Fibroblast of villous mesenchyme (primary cell): ENCODE results near the gene ATP11C. TPM values are rescaled to one million over a fixed set of nuclear protein-coding genes. Genes with fewer than 3 reads are reported as not detected.
A peak's percentile ranks its signal among the peaks of the same experiment; 100 is the strongest.

Experiments used
- DNase-seq: peaks from one replicate; pipeline ENCODE4 v3.0.0-alpha.2; 2010; ENCODE audit warnings: low read depth
- H3K4me3 ChIP-seq: 2 replicates; pipeline ENCODE4 v1.5.1; 2011; ENCODE audit warnings: low read depth, mild to moderate bottlenecking, low read length
- total RNA-seq: library from RNA; depleted of rRNA; stranded (reverse); fragments of >200 nt; gene quantifications from 2 replicates; pipeline ENCODE4 v1.2.3, GENCODE V29; 2012
- TF ChIP-seq, protein P1 (sequence below): IDR thresholded peaks from 2 replicates; pipeline ENCODE4 v1.5.1; 2012; ENCODE audit warnings: low read depth, mild to moderate bottlenecking, low read length; ENCODE audit not compliant: insufficient read depth

The ATP11C gene
- total RNA-seq, 1 donor: 81.6 TPM

DNA sequence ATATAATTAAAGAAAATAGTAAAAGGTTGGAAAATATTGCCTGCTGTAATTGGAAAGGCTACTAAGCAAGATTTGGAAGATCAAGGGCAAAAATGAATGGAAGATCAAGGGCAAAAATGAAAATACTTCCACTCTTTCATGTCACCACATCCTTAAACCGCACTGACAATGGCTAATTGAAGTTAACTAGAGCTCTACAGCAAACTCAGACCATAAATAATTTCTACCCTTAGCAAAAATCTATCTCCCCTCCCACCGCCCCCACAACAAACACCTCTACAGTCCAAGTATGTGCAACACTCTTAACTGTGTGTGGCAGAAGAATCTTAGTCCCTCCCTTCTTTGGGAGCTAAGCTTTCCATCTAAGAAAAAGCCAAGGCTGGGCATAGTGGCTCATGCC, 27.1 kb downstream of the ATP11C start:
- H3K4me3 ChIP-seq: no peak overlapping the region
- no peak for DNase-seq
- TF ChIP-seq, protein P1, sequence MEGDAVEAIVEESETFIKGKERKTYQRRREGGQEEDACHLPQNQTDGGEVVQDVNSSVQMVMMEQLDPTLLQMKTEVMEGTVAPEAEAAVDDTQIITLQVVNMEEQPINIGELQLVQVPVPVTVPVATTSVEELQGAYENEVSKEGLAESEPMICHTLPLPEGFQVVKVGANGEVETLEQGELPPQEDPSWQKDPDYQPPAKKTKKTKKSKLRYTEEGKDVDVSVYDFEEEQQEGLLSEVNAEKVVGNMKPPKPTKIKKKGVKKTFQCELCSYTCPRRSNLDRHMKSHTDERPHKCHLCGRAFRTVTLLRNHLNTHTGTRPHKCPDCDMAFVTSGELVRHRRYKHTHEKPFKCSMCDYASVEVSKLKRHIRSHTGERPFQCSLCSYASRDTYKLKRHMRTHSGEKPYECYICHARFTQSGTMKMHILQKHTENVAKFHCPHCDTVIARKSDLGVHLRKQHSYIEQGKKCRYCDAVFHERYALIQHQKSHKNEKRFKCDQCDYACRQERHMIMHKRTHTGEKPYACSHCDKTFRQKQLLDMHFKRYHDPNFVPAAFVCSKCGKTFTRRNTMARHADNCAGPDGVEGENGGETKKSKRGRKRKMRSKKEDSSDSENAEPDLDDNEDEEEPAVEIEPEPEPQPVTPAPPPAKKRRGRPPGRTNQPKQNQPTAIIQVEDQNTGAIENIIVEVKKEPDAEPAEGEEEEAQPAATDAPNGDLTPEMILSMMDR: no peak

- TF ChIP-seq, protein P1: no peak
- no peak overlapping the region for H3K4me3 ChIP-seq
- no peak for DNase-seq
Measured at GRCh38 chrX:139905051-139905450, 27.8 kb downstream of the ATP11C start.

DNA sequence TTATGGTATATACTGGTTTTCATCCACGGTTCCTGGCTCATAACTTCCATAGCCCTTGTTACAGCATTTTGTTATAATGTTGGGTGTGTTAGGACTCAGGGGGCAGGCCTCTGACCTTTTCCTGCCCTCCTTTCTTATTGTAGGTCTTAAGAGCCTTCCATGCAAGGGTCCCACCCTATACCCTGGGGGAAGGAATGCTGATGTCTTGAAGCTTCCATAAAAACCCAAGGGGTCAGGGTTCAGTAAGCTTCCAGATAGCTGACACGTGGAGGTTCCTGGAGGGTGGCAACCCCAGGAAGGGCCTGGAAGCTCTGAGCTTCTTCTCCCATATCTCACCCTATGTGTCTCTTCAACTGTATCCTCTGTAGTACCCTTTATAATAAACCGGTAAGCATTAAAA, 29.6 kb downstream of the ATP11C start:
- no peak for DNase-seq
- H3K4me3 ChIP-seq: no peak overlapping the region
- TF ChIP-seq, protein P1: no peak

GRCh38 chrX:139902559-139902958, 30.3 kb downstream of the ATP11C start:
- no peak overlapping the region for H3K4me3 ChIP-seq
- no peak for DNase-seq
- TF ChIP-seq, protein P1: no peak

- no peak for DNase-seq
- H3K4me3 ChIP-seq: no peak overlapping the region
- TF ChIP-seq, protein P1: no peak
Measured at GRCh38 chrX:139898334-139898733, 34.5 kb downstream of the ATP11C start.

- no peak overlapping the region for H3K4me3 ChIP-seq
- DNase-seq: no peak
- TF ChIP-seq, protein P1: no peak
Measured at GRCh38 chrX:139892512-139892911, 40.3 kb downstream of the ATP11C start.

- DNase-seq: peak; percentile 43
- H3K4me3 ChIP-seq: no peak overlapping the region
- TF ChIP-seq, protein P1: no peak
Measured at GRCh38 chrX:139890991-139891700, 41.7 kb downstream of the ATP11C start.
